ENCODE data around the gene CD248.
"Not testable (repeated sequence)": the region's sequence is repeated elsewhere in the genome, so short reads cannot be mapped to it uniquely, and the experiment has no call there.

The CD248 gene

GRCh38 chr11:66325263-66325671, 8.4 kb upstream of the CD248 start:
- no peaks in the 10 kb centered on the region for H3K36me3 ChIP-seq
- H3K27me3 ChIP-seq (ENCODE audit: insufficient read depth, low read depth, severe bottlenecking) = no peaks in the 10 kb centered on the region
- no peak overlapping the region for H3K27ac ChIP-seq
- no peak for TF ChIP-seq CTCF (IDR thresholded peaks at IDR 0.05; ENCODE audit: low read depth, low read length)
- H3K9me3 ChIP-seq (ENCODE audit: severe bottlenecking) = no peaks in the 10 kb centered on the region
- no peak overlapping the region for H3K4me3 ChIP-seq (ENCODE audit: low read depth, low read length)
- no peak for DNase-seq

GRCh38 chr11:66324664-66325063, 7.8 kb upstream of the CD248 start:
- Histone ChIP-seq H3K9me3 (ENCODE audit: severe bottlenecking) (peaks cover 3% of the 10 kb centered on the region), H3K27ac (no peak overlapping the region), H3K27me3 (ENCODE audit: insufficient read depth, low read depth, severe bottlenecking) (no peaks in the 10 kb centered on the region), H3K36me3 (no peaks in the 10 kb centered on the region), H3K4me3 (ENCODE audit: low read depth, low read length) (no peak overlapping the region)
- TF ChIP-seq CTCF (IDR thresholded peaks at IDR 0.05; ENCODE audit: low read depth, low read length) = no peak
- no peak for DNase-seq

GRCh38 chr11:66323684-66324083, 6.8 kb upstream of the CD248 start:
- DNase-seq = no peak
- no peak for TF ChIP-seq CTCF (IDR thresholded peaks at IDR 0.05; ENCODE audit: low read depth, low read length)
- H3K4me3 ChIP-seq (ENCODE audit: low read depth, low read length) = no peak overlapping the region

GRCh38 chr11:66322732-66323427, 6.0 kb upstream of the CD248 start:
- no peaks in the 10 kb centered on the region for H3K36me3 ChIP-seq
- no peaks in the 10 kb centered on the region for H3K27me3 ChIP-seq (ENCODE audit: insufficient read depth, low read depth, severe bottlenecking)
- DNase-seq = no peak
- H3K27ac ChIP-seq = no peak overlapping the region
- no peak for TF ChIP-seq CTCF (IDR thresholded peaks at IDR 0.05; ENCODE audit: low read depth, low read length)
- H3K9me3 ChIP-seq (ENCODE audit: severe bottlenecking) = peaks cover 3% of the 10 kb centered on the region
- no peak overlapping the region for H3K4me3 ChIP-seq (ENCODE audit: low read depth, low read length)

More at GRCh38 chr11:66323684-66324083, 6.8 kb upstream of the CD248 start:
- Histone ChIP-seq H3K27ac (no peak overlapping the region), H3K36me3 (no peaks in the 10 kb centered on the region), H3K27me3 (ENCODE audit: insufficient read depth, low read depth, severe bottlenecking) (no peaks in the 10 kb centered on the region), H3K9me3 (ENCODE audit: severe bottlenecking) (peaks cover 3% of the 10 kb centered on the region)

GRCh38 chr11:66321606-66322005, 4.8 kb upstream of the CD248 start:
- DNase-seq = no peak
- peaks cover 3% of the 10 kb centered on the region for H3K9me3 ChIP-seq (ENCODE audit: severe bottlenecking)
- H3K4me3 ChIP-seq (ENCODE audit: low read depth, low read length) = no peak overlapping the region
- no peaks in the 10 kb centered on the region for H3K36me3 ChIP-seq
- no peak for TF ChIP-seq CTCF (IDR thresholded peaks at IDR 0.05; ENCODE audit: low read depth, low read length)
- H3K27me3 ChIP-seq (ENCODE audit: insufficient read depth, low read depth, severe bottlenecking) = no peaks in the 10 kb centered on the region
- no peak overlapping the region for H3K27ac ChIP-seq

- not testable (repeated sequence) for H3K27ac ChIP-seq; H3K27me3 ChIP-seq (ENCODE audit: insufficient read depth, low read depth, severe bottlenecking); H3K36me3 ChIP-seq; H3K4me3 ChIP-seq (ENCODE audit: low read depth, low read length); H3K9me3 ChIP-seq (ENCODE audit: severe bottlenecking); DNase-seq
Measured at GRCh38 chr11:66320748-66321147, 3.9 kb upstream of the CD248 start.

- DNase-seq; H3K27ac ChIP-seq; H3K36me3 ChIP-seq; H3K27me3 ChIP-seq (ENCODE audit: insufficient read depth, low read depth, severe bottlenecking); H3K4me3 ChIP-seq (ENCODE audit: low read depth, low read length); H3K9me3 ChIP-seq (ENCODE audit: severe bottlenecking): not testable (repeated sequence)
Measured at GRCh38 chr11:66320289-66320688, 3.4 kb upstream of the CD248 start.
